ENCODE data around the gene LETM1. TPM values are rescaled to one million over a fixed set of nuclear protein-coding genes. Genes with fewer than 3 reads are reported as not detected.

The LETM1 gene
- total RNA-seq, 1 donor: 91.5 TPM

- DNase-seq (ENCODE audit: low read depth): no peak
- TF ChIP-seq, protein P1, sequence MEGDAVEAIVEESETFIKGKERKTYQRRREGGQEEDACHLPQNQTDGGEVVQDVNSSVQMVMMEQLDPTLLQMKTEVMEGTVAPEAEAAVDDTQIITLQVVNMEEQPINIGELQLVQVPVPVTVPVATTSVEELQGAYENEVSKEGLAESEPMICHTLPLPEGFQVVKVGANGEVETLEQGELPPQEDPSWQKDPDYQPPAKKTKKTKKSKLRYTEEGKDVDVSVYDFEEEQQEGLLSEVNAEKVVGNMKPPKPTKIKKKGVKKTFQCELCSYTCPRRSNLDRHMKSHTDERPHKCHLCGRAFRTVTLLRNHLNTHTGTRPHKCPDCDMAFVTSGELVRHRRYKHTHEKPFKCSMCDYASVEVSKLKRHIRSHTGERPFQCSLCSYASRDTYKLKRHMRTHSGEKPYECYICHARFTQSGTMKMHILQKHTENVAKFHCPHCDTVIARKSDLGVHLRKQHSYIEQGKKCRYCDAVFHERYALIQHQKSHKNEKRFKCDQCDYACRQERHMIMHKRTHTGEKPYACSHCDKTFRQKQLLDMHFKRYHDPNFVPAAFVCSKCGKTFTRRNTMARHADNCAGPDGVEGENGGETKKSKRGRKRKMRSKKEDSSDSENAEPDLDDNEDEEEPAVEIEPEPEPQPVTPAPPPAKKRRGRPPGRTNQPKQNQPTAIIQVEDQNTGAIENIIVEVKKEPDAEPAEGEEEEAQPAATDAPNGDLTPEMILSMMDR (IDR thresholded peaks at IDR 0.05; ENCODE audit: insufficient read depth, low read depth, low read length): no peak
- no peak overlapping the region for H3K4me3 ChIP-seq (ENCODE audit: low read depth, low read length)
Observed at GRCh38 chr4:1823545-1823932, 32.4 kb downstream of the LETM1 start.

DNA sequence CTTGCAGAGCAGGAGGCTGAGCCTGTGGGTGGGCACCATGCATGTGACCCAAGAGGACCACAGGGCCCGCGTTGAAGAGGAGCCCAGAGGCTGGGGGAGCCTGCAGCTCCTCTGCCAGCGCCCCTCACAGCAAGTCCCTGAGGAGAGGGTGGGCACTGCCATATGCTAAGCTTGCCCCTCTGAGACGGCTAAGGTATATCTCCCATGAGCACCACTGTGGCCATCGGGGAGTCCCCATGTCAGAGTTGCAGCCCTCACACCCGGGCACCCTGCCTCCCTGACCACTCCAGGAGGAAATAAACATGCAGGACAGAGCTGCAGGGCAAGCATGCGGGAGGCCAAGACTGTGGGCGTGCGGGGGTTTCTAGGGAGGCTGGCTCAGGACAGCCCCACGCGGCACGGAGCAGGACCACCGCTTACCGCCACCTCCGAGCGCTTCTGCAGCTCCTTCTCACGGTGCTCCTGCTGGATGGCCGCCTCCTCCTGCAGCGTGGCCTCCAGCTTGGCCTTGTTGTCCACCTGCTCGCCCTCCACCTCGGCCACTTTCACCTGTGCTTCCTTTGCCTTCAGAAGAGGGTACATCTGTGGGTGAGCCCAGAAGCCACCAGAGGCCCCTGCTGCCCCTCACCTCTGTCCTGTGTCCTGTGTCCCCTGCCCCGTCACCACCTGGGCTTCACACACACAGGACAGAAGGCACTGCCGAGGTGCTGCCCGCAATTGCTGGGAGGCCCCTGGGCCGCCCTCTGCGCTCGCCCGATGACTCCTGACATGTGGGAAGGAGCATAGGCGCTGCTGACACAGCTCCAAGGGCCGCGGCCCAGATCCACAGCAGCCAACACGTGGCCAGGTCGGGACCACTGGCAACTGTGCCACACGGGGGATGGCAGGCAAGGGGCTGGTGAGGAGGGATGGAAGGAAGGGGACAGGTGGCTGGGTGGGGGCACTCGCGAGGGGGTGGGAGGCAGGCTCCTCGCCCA lies 33.1 kb downstream of the LETM1 start:
- H3K4me3 ChIP-seq (ENCODE audit: low read depth, low read length): no peak overlapping the region
- TF ChIP-seq, protein P1 (IDR thresholded peaks at IDR 0.05; ENCODE audit: insufficient read depth, low read depth, low read length): no peak
- DNase-seq (ENCODE audit: low read depth): no peak

DNA sequence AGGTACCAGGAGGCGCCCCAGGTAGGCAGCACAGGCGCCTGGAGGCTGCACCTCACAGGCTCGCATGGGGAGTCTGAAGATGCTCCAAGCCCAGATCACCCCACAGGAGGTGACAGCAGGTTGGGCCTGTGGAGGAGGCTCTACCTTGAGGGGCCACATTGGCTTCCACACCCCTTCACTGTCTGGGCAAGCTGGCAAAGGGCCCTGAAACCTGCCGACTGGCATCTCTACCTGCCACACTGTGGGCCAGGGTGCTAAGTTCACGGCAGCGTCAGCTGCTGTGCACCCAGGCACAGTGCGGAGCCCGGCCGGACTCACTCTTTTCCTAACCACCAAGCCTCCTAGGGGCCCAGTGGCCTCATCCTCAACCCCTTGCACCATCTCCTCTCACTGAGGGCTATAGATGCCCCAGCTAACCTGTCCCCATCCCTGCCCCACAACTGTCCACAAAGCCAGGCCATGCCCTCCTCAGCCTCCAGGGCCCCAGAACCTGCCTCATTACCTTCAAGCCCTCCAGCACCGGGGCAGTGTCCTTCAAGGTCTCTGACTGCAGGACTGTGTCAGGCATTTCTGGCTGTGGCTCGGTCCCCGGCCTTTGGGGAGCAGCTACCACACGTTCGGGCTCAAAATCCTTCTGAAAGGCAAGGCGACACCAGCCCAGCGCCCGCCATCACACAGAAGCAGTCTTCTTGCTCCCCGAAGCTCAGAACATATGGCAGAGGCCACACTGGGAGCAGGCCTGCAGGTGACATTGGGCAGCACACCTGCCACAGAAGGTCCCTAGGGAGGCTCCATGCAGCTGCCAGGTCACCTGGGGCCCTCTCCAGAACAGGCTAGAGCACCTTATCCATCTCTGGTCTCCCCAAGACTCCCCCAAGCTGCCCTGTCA lies 34.0 kb downstream of the LETM1 start:
- DNase-seq (ENCODE audit: low read depth): no peak
- H3K4me3 ChIP-seq (ENCODE audit: low read depth, low read length): no peak overlapping the region
- TF ChIP-seq, protein P1 (IDR thresholded peaks at IDR 0.05; ENCODE audit: insufficient read depth, low read depth, low read length): no peak

- no peak overlapping the region for H3K4me3 ChIP-seq (ENCODE audit: low read depth, low read length)
- TF ChIP-seq, protein P1 (IDR thresholded peaks at IDR 0.05; ENCODE audit: insufficient read depth, low read depth, low read length): no peak
- no peak for DNase-seq (ENCODE audit: low read depth)
Observed at GRCh38 chr4:1819816-1820215, 36.1 kb downstream of the LETM1 start.

DNA sequence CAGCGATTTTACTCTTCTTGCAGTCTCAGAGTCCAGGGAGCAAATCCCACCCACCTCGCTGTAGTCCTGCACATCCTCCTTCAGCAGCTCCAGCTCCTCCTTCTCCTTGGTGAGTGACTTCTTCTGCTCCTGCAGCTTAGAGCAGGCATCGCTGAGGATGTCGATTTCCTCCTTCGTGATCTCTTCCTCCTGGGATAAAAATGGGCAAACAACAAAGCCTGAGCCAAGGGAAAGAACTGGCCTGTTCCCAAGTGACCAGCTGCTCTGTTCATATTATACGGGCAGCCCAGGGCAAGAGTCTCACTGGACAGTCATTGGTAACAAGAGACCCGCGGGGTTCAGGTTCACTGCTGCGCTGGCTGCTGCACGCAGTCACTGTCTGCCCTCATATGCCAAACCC lies 36.7 kb downstream of the LETM1 start:
- H3K4me3 ChIP-seq (ENCODE audit: low read depth, low read length): no peak overlapping the region
- DNase-seq (ENCODE audit: low read depth): no peak
- TF ChIP-seq, protein P1 (IDR thresholded peaks at IDR 0.05; ENCODE audit: insufficient read depth, low read depth, low read length): no peak

DNA sequence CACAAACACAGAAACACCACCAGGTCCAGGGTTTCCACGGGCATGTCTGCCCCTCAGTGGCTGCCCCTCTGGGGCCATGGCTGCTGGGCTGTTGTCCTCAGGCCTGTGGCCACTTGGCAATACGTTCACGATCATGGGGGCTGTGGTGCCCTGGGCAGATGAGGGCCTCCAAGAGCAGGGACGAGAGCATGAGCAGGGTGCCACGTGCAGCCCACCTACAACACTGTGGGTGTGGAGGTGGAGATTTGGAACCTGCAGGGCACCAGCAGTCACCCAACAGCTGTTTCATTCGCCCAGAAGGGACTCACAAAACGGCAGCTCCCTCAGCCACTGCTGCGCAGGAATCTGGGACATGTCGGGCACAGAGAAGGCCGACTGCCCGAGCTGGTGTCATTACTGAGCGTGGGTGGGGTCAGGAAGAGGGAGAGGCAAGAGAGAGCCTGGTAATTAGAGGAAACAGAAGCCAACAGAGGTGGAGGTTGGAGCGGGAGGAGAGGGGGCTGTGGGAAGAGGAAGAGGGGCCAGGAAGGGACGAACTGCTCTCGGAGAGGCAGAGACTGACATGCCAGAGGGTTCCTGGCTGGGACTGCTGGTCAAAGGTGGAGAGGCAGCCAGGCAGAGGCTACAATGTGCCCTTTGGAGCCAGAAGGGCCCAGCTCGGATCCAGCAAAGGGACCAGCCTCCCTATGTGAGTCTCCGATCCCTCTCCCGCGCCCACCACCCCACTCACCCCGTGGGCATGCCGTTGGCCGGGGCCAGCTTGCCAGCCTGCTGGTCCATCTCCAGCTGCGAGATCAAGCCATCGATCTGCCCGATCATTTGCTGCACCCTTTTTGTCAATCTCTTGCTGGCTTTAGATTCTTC lies 39.7 kb downstream of the LETM1 start:
- no peak overlapping the region for H3K4me3 ChIP-seq (ENCODE audit: low read depth, low read length)
- TF ChIP-seq, protein P1 (IDR thresholded peaks at IDR 0.05; ENCODE audit: insufficient read depth, low read depth, low read length): no peak
- no peak for DNase-seq (ENCODE audit: low read depth)
